T-helper 1 cell (primary cell): Measurements from ENCODE around the gene CBL.

Source experiments
- DNase-seq, 5 donors: peaks; one replicate each; pipeline ENCODE4 v3.0.0-alpha.2; 2012 to 2020

CBL gene

GRCh38 chr11:119350302-119350701 lies 144.2 kb downstream of the CBL start:
- DNase-seq, result no peak

DNA sequence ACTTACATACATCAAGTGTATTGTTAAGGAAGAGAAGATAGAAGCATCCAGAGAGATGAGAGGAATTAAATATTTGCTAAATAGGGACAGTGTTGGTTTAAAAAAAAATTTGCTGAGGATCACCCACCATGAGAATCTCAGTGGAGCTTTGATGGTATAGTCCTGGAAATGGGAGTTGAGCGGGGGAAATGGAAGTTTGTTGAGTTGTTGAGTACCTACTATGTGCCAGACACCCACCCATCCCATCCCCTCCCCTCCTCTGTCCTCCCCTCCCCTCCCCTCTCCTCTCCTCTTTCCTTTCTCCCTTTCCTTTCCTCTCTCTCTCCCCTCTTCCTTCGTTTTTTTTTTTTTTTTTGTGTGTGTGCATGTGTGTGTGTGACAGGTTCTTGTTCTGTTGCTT lies 145.1 kb downstream of the CBL start:
- no peak for DNase-seq

DNA sequence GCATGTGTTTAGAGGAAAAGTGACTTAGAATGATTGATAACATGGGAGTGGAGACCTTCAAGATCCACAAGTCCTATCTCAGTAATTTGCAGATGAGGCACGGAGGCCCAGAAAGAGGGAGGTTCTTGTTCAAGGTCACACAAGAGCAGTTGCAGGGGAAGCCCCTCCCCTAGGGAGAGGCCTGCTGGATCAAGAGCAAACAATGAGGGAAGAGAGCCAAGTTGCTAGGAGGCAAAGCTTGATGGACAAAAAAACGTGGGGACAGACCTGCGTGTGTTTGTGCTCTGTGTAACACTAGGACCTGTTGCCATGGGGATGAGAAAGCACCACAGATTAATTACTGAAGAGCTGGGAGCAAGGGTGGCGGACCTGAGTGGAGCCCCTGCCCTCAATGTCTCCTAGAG lies 146.7 kb downstream of the CBL start:
- DNase-seq, result no peak

GRCh38 chr11:119355091-119355843 lies 149.1 kb downstream of the CBL start:
- DNase-seq, result no peak

DNA sequence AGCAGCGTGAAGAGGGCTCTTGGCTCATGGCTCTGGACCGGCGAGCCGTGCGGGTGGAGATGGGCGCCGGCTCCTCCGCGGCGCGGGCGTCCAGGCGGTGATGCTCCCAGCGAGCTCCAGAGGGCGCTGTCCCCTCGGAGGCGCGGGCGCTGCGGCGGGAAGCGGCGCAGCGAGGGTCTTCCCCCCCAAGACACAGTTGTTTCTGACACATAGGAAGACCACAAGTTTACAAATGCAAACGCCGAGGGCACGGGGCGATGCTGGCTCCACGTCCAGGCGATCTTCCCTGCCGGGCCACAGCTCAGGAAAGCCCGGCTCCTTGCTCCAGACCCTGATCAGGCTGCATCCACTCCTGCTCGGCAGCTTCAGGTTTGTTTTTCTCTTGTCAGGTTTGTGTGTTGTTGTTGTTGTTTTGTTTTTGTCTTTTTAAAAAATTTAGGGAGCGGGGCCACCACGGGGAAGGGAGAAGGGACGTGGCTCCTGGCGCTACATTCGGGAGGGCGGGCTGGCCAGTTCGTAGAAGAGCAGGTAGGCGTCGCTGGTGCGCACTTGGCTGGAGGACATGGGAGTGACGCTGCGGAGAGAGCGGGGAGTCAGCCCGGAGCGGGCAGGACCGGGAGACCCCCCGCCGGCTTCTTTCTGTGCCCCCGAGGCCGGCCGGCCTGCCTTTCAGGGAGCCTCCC lies 150.4 kb downstream of the CBL start:
- DNase-seq, result peak; percentile 40 to 69 (median 64)

GRCh38 chr11:119357074-119357473 lies 150.9 kb downstream of the CBL start:
- DNase-seq, result no peak
